HepG2 (cell line): Measurements from ENCODE around the gene NUP93. TPM values are rescaled to one million over a fixed set of nuclear protein-coding genes. Genes with fewer than 3 reads are reported as not detected.

Experiments
- FIP1L1 ChIP-seq: fragments of 200-400 bp; formaldehyde crosslinking; IDR thresholded peaks from 2 replicates; pipeline ENCODE4 v1.6.1; 2018; ENCODE audit warnings: low read depth, mild to moderate bottlenecking, low read length, moderate library complexity, borderline replicate concordance; ENCODE audit not compliant: insufficient read depth
- IKZF4 ChIP-seq: sonication (generic); formaldehyde crosslinking; IDR thresholded peaks from 2 replicates; pipeline ENCODE4 v1.5.1; 2020; ENCODE audit warnings: borderline replicate concordance, mild to moderate bottlenecking, low read depth, missing genetic modification reagents; ENCODE audit errors: not compliant biosample characterization
- ISL2 ChIP-seq: sonication (generic); formaldehyde crosslinking; IDR thresholded peaks from 2 replicates; pipeline ENCODE4 v1.5.0; 2020; ENCODE audit warnings: missing genetic modification reagents
- KLF12 ChIP-seq: sonication (generic); formaldehyde crosslinking; IDR thresholded peaks from 2 replicates; pipeline ENCODE4 v1.4.0; 2020; ENCODE audit warnings: missing genetic modification reagents, borderline replicate concordance
- RFX3 ChIP-seq: IDR thresholded peaks from 2 replicates; pipeline ENCODE4 v1.6.1; 2016; ENCODE audit warnings: missing biosample characterization, missing genetic modification reagents
- ZBTB7A ChIP-seq: sonication (generic); formaldehyde crosslinking; IDR thresholded peaks from 2 replicates; pipeline ENCODE4 v1.8.0; 2022; ENCODE audit warnings: mild to moderate bottlenecking, missing genetic modification reagents
- ZHX2 ChIP-seq, 2 experiments: sonication (generic) in 1 of 2; formaldehyde crosslinking in 1 of 2; IDR thresholded peaks; 2 replicates each; pipeline versions ENCODE4 v1.6.1 to v1.9.0; 2014 to 2022; ENCODE audit warnings: antibody characterized with exemption in 1 of 2, borderline replicate concordance in 1 of 2, inconsistent platforms in 1 of 2, low read depth in 1 of 2, missing genetic modification reagents in 1 of 2
- ZMYM2 ChIP-seq: sonication (generic); formaldehyde crosslinking; IDR thresholded peaks from 2 replicates; pipeline ENCODE4 v1.8.0; 2022; ENCODE audit warnings: mild to moderate bottlenecking, missing genetic modification reagents
- ZNF570 ChIP-seq: sonication (generic); formaldehyde crosslinking; IDR thresholded peaks from 2 replicates; pipeline ENCODE4 v1.4.0; 2020; ENCODE audit warnings: mild to moderate bottlenecking, missing genetic modification reagents, borderline replicate concordance
- polyA plus RNA-seq, 8 experiments: library from polyadenylated mRNA; depleted of rRNA in 3 of 8; stranded (reverse) in 7 of 8; unstranded in 1 of 8; fragments of >200 nt; fragmentation: Illumina TruSeq in 4 of 8; extraction: Trizol in 4 of 8; gene quantifications; 2 replicates each; pipeline versions ENCODE4 v1.2.1 to v1.2.3, GENCODE V29; 2011 to 2016; ENCODE audit warnings: low read depth in 4 of 8, missing spikeins in 1 of 8, mixed read lengths in 1 of 8; ENCODE audit not compliant: insufficient read depth in 1 of 8
- total RNA-seq, 5 experiments: library from RNA; depleted of rRNA; stranded (reverse); fragments of >200 nt; fragmentation: Illumina TruSeq; extraction: Trizol; gene quantifications; 2 replicates each; pipeline ENCODE4 v1.2.3, GENCODE V29; 2016; ENCODE audit warnings: low read depth in 1 of 5
- TF ChIP-seq, protein P1 (sequence below): sonication (generic); formaldehyde crosslinking; conservative IDR thresholded peaks from 2 replicates; pipeline ENCODE4 v1.8.0; 2022; ENCODE audit warnings: low read depth, missing genetic modification reagents
- TF ChIP-seq, protein P2 (sequence below): sonication (generic); formaldehyde crosslinking; IDR thresholded peaks from 2 replicates; pipeline ENCODE4 v1.4.0; 2020; ENCODE audit warnings: mild to moderate bottlenecking, missing genetic modification reagents

NUP93 gene
- total and polyA plus RNA-seq, 2 of the 13 experiments (the other 11 are each of a cell fraction or from before 2014, with no cell fraction given): 58.5 to 140 TPM

- TF ChIP-seq ZHX2 (IDR thresholded peaks at IDR 0.05; ENCODE audit: low read depth) (no peak), ZHX2 (CRISPR knock-in tag; IDR thresholded peaks at IDR 0.05; ENCODE audit: borderline replicate concordance) (no peak), KLF12 (no peak), ZBTB7A (no peak), ZMYM2 (no peak), IKZF4 (no peak), ZNF570 (CRISPR knock-in tag) (no peak), RFX3 (CRISPR knock-in tag) (no peak), ISL2 (CRISPR knock-in tag) (no peak), FIP1L1 (no peak)
- TF ChIP-seq, protein P1, sequence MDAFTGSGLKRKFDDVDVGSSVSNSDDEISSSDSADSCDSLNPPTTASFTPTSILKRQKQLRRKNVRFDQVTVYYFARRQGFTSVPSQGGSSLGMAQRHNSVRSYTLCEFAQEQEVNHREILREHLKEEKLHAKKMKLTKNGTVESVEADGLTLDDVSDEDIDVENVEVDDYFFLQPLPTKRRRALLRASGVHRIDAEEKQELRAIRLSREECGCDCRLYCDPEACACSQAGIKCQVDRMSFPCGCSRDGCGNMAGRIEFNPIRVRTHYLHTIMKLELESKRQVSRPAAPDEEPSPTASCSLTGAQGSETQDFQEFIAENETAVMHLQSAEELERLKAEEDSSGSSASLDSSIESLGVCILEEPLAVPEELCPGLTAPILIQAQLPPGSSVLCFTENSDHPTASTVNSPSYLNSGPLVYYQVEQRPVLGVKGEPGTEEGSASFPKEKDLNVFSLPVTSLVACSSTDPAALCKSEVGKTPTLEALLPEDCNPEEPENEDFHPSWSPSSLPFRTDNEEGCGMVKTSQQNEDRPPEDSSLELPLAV (CRISPR knock-in tag): no peak
- TF ChIP-seq, protein P2, sequence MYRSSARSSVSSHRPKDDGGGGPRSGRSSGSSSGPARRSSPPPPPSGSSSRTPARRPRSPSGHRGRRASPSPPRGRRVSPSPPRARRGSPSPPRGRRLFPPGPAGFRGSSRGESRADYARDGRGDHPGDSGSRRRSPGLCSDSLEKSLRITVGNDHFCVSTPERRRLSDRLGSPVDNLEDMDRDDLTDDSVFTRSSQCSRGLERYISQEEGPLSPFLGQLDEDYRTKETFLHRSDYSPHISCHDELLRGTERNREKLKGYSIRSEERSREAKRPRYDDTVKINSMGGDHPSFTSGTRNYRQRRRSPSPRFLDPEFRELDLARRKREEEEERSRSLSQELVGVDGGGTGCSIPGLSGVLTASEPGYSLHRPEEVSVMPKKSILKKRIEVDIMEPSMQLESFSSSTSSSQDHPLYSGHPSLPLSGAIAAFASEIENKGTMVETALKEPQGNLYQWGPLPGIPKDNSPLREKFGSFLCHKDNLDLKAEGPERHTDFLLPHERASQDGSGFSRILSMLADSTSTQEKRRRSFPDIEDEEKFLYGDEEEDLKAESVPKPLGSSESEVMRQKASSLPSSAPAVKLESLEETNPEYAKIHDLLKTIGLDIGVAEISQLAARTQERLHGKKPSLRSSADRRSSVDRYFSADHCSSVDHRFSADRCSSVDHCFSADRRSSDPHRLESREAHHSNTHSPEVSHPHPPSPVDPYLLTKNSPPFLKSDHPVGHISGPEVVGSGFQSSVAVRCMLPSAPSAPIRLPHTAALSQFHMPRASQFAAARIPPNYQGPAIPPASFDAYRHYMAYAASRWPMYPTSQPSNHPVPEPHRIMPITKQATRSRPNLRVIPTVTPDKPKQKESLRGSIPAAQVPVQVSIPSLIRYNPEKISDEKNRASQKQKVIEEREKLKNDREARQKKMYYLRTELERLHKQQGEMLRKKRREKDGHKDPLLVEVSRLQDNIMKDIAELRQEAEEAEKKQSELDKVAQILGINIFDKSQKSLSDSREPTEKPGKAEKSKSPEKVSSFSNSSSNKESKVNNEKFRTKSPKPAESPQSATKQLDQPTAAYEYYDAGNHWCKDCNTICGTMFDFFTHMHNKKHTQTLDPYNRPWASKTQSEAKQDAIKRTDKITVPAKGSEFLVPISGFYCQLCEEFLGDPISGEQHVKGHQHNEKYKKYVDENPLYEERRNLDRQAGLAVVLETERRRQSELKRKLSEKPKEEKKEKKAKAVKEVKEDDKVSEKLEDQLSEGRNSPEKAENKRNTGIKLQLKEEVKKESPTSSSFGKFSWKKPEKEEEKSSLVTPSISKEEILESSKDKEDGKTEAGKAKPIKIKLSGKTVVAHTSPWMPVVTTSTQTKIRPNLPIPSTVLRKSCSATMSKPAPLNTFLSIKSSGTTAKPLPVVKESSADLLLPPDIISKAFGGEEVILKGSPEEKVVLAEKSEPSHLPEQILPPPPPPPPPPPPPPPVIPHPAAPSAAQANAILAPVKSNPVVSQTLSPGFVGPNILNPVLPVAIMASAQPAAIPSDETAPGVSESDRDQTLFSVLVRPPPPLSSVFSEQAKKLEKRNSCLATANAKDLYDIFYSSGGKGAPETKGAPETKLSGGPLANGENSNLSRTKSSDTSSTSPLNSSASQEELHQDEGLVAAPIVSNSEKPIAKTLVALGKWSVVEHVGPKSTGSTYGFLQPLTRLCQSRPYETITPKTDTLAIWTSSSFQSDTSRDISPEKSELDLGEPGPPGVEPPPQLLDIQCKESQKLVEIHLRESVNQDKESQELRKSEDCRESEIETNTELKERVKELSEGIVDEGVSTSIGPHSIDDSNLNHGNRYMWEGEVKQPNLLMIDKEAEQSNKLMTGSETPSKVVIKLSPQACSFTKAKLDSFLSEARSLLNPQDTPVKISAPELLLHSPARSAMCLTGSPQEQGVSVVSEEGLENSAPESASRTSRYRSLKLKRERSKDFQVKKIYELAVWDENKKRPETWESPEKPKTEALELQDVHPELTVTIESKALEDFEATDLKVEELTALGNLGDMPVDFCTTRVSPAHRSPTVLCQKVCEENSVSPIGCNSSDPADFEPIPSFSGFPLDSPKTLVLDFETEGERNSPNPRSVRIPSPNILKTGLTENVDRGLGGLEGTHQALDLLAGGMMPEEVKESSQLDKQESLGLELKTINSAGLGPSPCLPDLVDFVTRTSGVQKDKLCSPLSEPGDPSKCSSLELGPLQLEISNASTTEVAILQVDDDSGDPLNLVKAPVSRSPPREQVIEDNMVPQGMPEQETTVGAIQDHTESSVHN (CRISPR knock-in tag): no peak
Measured at GRCh38 chr16:56848955-56849689, 119.2 kb downstream of the NUP93 start (continued).
